Keratinocyte (primary cell): ENCODE measurements around the gene FSIP1.

Experiments
- CTCF ChIP-seq, 3 experiments: IDR thresholded peaks in 1 of 3; conservative IDR thresholded peaks in 1 of 3; optimal IDR thresholded peaks in 1 of 3; 2 replicates in 2 of 3; 3 replicates in 1 of 3; pipeline versions ENCODE3 to v1.5.1; 2011; ENCODE audit warnings: low read length in 3 of 3, mild to moderate bottlenecking in 3 of 3, moderate library complexity in 2 of 3, control low read depth in 1 of 3, inconsistent platforms in 1 of 3; ENCODE audit not compliant: insufficient read depth in 2 of 3; ENCODE audit errors: extremely low read depth in 1 of 3
- EZH2 ChIP-seq: IDR thresholded peaks from one replicate; pipeline ENCODE4 v1.6.1; 2012; ENCODE audit warnings: inconsistent platforms, mild to moderate bottlenecking, low read length, moderate library complexity

GRCh38 chr15:39587096-39587721, 195.4 kb downstream of the FSIP1 start:
- TF ChIP-seq CTCF (optimal IDR thresholded peaks at IDR 0.05 in 1 of 3, IDR thresholded peaks at IDR 0.05 in 1 of 3, conservative IDR thresholded peaks at IDR 0.05 in 1 of 3; ENCODE audit: extremely low read depth in 1 of 3, insufficient read depth in 2 of 3, low read length in 3 of 3) (no peak), EZH2 (no peak)
